Neuron (in vitro differentiated cells): ENCODE data around the gene DUSP2.

Experiments used
- H2AFZ ChIP-seq: one replicate; pipeline ENCODE4 v1.6.1; 2013; ENCODE audit warnings: low read depth, mild to moderate bottlenecking, inconsistent platforms, low read length, moderate library complexity
- H3K27me3 ChIP-seq: one replicate; pipeline ENCODE4 v1.6.1; 2013; ENCODE audit warnings: low read length; ENCODE audit not compliant: insufficient read depth
- H3K36me3 ChIP-seq: one replicate; pipeline ENCODE4 v1.6.1; 2013; ENCODE audit warnings: low read length; ENCODE audit not compliant: insufficient read depth
- H3K4me1 ChIP-seq: one replicate; pipeline ENCODE4 v1.6.1; 2013; ENCODE audit warnings: low read length; ENCODE audit not compliant: insufficient read depth
- H3K4me3 ChIP-seq: 2 replicates; pipeline ENCODE4 v1.5.1; 2013; ENCODE audit warnings: mild to moderate bottlenecking, low read length, moderate library complexity
- H3K9me3 ChIP-seq: one replicate; pipeline ENCODE4 v1.6.1; 2013; ENCODE audit warnings: low read length

The DUSP2 gene, protein sequence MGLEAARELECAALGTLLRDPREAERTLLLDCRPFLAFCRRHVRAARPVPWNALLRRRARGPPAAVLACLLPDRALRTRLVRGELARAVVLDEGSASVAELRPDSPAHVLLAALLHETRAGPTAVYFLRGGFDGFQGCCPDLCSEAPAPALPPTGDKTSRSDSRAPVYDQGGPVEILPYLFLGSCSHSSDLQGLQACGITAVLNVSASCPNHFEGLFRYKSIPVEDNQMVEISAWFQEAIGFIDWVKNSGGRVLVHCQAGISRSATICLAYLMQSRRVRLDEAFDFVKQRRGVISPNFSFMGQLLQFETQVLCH

DNA sequence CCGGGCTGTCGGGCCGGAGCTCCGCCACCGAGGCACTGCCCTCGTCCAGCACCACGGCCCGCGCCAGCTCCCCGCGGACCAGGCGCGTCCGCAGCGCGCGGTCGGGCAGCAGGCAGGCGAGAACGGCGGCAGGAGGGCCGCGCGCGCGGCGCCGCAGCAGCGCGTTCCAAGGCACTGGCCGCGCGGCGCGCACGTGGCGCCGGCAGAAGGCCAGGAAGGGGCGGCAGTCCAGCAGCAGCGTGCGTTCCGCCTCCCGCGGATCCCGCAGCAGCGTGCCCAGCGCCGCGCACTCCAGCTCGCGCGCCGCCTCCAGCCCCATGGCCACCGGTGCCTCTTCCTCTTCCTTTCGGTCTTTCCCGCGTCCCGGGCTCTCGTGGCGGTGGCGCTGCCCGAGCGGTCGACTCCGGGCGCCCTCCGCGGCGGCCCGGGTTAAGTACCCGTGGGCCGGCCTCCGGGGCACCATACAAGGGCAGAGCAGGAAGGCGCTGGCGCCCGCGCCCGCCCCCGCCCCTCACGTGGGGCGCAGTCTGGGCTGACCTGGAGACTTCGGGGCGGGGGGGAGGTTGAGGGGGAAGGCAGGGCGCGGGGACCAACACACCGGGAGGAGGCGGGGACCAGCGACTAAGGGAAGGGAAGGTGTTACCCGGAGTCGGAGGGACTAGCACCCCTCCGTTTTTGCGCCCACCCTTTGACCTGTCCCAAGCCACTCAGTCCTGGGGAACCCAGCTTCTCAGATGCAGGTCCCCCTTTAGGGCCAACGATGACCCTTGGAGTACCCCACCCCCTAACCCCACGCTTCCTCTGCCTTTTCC lies at the start of gene DUSP2:
Gene DUSP2 (minus strand): TSS at position 405 of the 812 bp plus-strand sequence. CDS start 86 bp downstream, at position 319.
- H3K27me3 ChIP-seq, result peaks cover 52% of the 10 kb centered on the region

DNA sequence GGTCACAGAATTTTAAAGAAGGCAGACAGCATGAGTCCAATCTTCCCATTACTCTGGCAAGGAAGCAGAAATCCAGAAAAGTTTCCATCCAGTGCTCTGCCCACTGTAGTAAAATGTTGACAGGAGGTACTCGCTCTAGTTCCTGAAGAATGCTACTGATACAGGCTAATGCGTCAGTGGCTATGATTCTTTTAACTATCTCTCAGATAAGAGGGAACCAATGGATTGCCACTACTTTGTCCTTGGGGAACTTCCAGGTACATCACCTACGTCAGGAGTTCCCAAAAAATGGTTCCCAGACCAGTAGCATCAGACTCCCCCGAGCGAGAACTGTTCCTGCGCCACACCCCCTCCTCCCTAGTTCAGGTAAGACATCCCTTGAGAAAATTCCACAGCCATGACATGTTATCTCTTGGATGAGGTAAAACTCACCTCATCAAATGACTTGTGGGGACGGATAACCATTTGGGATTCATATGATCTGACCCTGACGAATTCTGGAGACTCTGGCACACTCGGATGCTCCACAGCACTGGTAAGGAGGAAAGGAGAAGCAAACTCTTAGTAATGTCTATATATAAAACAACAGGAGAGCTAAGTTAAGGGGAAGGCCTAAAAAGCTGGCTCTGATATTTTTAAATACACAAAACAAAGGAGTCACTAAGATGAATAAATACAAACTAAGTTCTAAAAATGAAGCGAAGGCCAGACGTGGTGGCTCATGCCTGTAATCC lies 46.9 kb upstream of the DUSP2 start:
- H3K4me1 ChIP-seq, result no peaks in the 10 kb centered on the region
- no peaks in the 10 kb centered on the region for H3K27me3 ChIP-seq
- H3K9me3 ChIP-seq, result no peaks in the 10 kb centered on the region
- H3K4me3 ChIP-seq, result no peak overlapping the region
- H3K36me3 ChIP-seq, result peaks cover 79% of the 10 kb centered on the region
- H2AFZ ChIP-seq, result no peak overlapping the region

More for the DNA sequence above, at the start of gene DUSP2:
- H3K4me3 ChIP-seq, result peak within 1 kb of the TSS; percentile 33
- H3K9me3 ChIP-seq, result no peaks in the 10 kb centered on the region
- H2AFZ ChIP-seq, result peak within 1 kb of the TSS; percentile 54
- peaks cover 13% of the 10 kb centered on the region for H3K4me1 ChIP-seq
- no peaks in the 10 kb centered on the region for H3K36me3 ChIP-seq

DNA sequence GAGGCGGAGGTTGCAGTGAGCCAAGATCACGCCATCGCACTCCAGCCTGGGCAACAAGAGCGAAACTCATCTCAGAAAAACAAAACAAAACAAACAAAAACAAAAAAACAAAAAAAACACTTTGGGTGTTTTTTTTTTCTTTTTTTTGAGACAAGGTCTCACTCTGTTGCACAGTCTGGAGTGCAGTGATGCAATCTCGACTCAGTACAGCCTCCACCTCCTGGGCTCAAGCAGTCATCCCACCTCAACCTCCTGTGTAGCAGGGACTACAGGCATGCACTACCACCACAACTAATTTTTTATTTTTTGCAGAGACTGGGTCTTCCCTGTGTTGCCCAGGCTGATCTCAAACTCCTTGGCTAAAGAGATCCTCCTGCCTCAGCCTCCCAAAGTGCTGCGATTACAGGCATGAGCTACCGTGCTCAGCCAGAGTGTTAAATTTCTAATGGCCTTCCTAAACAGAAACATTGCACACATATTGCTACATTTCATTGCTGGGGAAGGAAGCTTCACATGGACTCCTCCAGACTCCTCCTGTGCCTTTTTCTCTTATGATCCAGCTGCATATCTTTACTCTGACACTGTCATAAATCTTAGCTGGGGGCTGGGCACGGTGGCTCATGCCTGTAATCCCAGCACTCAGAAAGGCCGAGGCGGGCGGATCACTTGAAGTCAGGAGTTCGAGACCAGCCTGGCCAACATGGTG lies 43.7 kb upstream of the DUSP2 start:
- no peaks in the 10 kb centered on the region for H3K9me3 ChIP-seq
- H3K36me3 ChIP-seq, result peaks cover 90% of the 10 kb centered on the region
- no peak overlapping the region for H2AFZ ChIP-seq
- H3K4me1 ChIP-seq, result no peaks in the 10 kb centered on the region
- H3K4me3 ChIP-seq, result no peak overlapping the region
- no peaks in the 10 kb centered on the region for H3K27me3 ChIP-seq

DNA sequence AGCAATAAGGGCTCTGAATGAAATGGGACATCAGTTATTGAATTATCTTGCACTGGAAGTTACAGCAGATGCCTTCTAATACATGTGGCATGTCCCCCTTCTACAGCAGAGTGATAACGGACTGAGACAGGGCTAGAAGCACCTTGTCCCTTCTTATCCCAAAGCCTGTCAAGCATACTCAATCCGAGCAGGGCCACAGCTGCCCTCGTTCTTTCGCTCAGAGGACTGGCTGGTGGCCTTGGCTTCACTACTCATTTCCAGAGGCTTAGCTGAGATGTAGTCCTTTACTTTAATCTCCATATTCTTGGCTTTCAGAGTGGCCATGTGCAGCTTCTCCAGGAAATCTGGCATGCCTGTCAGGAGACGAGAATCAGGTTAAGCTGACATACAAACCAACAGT lies 41.3 kb upstream of the DUSP2 start:
- peaks cover 68% of the 10 kb centered on the region for H3K36me3 ChIP-seq
- H2AFZ ChIP-seq, result no peak overlapping the region
- no peak overlapping the region for H3K4me3 ChIP-seq
- H3K4me1 ChIP-seq, result no peaks in the 10 kb centered on the region
- no peaks in the 10 kb centered on the region for H3K9me3 ChIP-seq
- H3K27me3 ChIP-seq, result no peaks in the 10 kb centered on the region

DNA sequence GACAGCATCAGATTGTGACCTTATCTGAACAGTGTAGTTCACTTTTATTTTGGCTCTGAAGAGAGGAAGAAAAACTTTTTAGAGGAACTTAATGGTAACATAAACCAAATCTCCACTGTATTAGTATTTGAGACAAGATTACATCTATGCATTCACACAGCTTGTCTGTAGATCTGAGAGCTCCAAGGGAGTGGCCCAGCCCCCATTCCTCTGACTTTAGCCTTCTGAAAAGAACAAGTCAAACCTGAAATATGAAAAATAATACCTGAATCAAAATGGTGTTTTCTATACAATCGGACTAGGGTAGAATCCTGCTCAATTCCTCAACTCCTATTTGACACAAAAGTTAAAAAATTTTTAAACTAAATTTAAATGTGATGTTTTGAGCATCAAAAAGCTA lies 40.3 kb upstream of the DUSP2 start:
- Histone ChIP-seq H3K4me1 (no peaks in the 10 kb centered on the region), H3K9me3 (no peaks in the 10 kb centered on the region), H3K27me3 (no peaks in the 10 kb centered on the region), H3K4me3 (no peak overlapping the region), H2AFZ (no peak overlapping the region), H3K36me3 (peaks cover 57% of the 10 kb centered on the region)

DNA sequence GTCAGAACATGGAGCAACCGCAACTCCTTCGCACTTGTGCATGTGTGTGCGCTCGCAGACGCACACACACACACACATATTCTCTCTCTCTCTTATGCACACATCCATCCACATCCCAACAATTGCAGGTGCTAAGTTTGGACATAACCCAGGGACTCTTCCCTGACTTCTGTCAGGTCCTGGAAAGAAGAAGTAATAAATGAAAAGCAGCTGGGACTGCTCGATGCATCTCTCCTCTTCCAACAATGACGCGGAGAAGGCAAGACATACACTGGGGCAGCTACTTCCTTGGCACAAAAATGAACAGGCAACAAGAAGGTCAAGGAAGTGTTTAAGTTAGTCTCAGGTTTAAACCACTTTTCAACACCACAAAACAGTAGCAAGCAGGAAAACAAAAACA lies 39.7 kb upstream of the DUSP2 start:
- peaks cover 53% of the 10 kb centered on the region for H3K36me3 ChIP-seq
- H3K9me3 ChIP-seq, result no peaks in the 10 kb centered on the region
- no peaks in the 10 kb centered on the region for H3K27me3 ChIP-seq
- no peak overlapping the region for H2AFZ ChIP-seq
- no peaks in the 10 kb centered on the region for H3K4me1 ChIP-seq
- no peak overlapping the region for H3K4me3 ChIP-seq

DNA sequence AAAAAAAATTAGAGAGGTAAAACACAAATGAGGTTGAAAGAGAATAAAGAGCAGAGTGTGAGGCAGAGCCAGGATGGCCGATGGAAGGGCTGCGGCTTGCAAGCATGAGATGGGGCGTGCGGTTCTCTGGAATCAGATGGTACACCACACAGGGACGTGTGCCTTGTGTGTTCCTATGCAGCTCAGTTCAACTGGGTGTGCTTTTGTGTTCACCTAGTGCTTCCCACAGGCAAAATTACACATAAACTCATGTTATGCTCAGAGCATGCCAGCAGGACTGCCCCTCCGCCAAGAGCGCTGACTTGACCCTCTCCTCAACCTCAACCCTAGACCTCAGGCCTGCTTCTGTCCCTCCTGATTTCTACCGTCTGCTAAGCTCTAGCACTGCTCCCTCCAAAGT lies 38.9 kb upstream of the DUSP2 start:
- Histone ChIP-seq H3K4me1 (no peaks in the 10 kb centered on the region), H2AFZ (no peak overlapping the region), H3K36me3 (peaks cover 46% of the 10 kb centered on the region), H3K9me3 (no peaks in the 10 kb centered on the region), H3K27me3 (no peaks in the 10 kb centered on the region), H3K4me3 (no peak overlapping the region)

DNA sequence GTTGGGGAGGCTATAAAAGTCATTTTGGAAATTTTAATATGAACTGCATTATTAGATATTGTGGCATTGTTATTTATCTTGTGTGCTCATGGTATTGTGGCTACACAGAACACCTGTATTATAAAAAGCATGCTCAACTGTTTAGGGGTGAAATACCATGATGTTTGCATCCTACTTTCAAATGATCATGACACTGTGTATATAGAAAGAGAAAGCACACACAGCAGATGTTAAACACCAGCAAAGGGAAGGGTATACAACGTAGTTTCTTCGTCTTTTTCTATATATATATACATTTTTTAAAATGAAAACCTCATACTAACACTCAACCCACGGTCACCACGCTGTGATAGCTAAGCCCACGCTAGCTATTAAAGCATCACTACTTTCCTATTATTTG lies 36.3 kb upstream of the DUSP2 start:
- H3K27me3 ChIP-seq, result no peaks in the 10 kb centered on the region
- H3K9me3 ChIP-seq, result no peaks in the 10 kb centered on the region
- no peak overlapping the region for H2AFZ ChIP-seq
- H3K4me1 ChIP-seq, result no peaks in the 10 kb centered on the region
- no peak overlapping the region for H3K4me3 ChIP-seq
- peaks cover 27% of the 10 kb centered on the region for H3K36me3 ChIP-seq

DNA sequence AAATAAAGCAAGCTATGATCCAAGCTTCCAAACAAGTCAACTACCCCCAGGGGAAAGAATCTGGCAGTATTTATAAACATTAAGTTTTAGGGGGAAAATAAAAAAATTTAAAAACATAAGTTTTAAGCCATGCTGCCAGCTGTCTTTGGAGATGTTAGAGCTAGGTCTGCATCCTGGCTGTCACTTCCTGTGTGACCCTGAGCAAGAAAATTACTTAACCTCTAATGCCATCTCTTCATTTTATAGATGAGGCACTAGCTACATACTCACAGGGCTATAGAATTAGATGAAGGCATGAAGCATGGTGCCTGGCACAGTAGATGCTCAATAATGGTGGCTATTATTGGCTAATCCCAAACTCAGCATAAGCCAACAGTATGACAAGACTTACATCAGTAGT lies 35.3 kb upstream of the DUSP2 start:
- Histone ChIP-seq H3K4me3 (no peak overlapping the region), H3K4me1 (no peaks in the 10 kb centered on the region), H3K9me3 (no peaks in the 10 kb centered on the region), H3K36me3 (peaks cover 17% of the 10 kb centered on the region), H3K27me3 (no peaks in the 10 kb centered on the region), H2AFZ (no peak overlapping the region)

DNA sequence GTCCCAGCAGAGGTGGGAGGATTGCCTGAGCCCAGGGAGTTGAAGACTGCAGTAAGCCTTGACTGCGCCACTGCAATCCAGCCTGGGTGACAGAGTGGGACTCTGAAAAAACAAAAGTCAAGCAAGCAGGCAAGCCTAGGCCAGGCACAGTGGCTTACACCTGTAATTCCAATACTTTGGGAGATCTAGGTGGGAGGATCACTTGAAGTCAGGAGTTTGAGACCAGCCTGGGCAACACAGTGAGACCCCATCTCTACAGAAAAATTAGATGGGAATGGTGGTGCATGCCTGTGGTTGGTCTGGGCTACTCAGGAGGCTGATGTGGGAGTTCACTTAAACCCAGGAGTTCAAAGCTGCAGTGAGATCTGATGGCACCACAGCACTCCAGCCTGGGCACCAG lies 34.8 kb upstream of the DUSP2 start:
- Histone ChIP-seq H3K4me1 (no peaks in the 10 kb centered on the region), H2AFZ (no peak overlapping the region), H3K4me3 (no peak overlapping the region)

DNA sequence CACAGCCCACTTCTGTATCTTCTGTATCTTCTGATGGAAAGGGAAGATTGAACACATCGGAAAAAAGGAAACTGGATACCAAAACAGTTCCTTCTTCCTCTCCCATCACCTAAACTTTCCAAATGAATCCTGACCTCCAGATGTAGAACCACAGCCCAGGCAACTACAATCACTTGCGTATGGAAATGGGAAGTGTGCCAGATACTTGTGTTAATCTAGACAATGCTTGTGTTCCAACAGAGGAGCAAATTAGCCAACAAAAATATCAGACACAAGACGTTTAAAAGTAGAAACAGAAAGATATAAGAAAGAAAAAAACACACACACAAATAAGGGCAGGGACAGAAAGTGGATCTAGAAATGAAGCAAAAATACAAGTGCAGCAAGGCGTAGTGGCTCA lies 31.4 kb upstream of the DUSP2 start:
- Histone ChIP-seq H3K9me3 (no peaks in the 10 kb centered on the region), H3K36me3 (no peaks in the 10 kb centered on the region)

More for the DNA sequence above, 34.8 kb upstream of the DUSP2 start:
- no peaks in the 10 kb centered on the region for H3K9me3 ChIP-seq
- no peaks in the 10 kb centered on the region for H3K27me3 ChIP-seq
- H3K36me3 ChIP-seq, result peaks cover 12% of the 10 kb centered on the region

DNA sequence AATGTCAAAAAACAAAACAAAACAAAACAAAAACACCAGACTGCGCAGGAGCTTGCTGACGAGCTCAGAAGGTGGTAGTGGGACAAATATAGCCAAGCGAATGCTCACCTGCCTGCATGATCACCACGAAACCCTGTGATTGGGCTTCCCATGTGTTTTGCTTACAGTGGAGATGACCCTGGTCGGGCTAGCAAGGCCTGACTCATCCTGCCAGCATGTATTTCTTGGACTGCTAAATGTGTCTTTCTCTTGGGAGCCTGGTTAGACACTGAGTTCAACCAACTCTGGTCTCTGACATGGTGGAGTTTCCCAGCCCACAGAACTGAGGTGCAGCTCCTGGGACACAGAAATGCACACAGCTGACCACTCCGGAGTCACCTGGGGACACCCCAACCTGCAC lies 30.7 kb upstream of the DUSP2 start:
- H3K27me3 ChIP-seq, result no peaks in the 10 kb centered on the region
- no peaks in the 10 kb centered on the region for H3K36me3 ChIP-seq
- H2AFZ ChIP-seq, result no peak overlapping the region
- no peak overlapping the region for H3K4me3 ChIP-seq
- H3K4me1 ChIP-seq, result no peaks in the 10 kb centered on the region
- H3K9me3 ChIP-seq, result no peaks in the 10 kb centered on the region

More for the DNA sequence above, 31.4 kb upstream of the DUSP2 start:
- Histone ChIP-seq H3K27me3 (no peaks in the 10 kb centered on the region), H2AFZ (no peak overlapping the region), H3K4me3 (no peak overlapping the region), H3K4me1 (no peaks in the 10 kb centered on the region)
